ENCODE results near the gene TGIF1.

Gene TGIF1

GRCh38 chr18:3482258-3482657, 32.3 kb downstream of the TGIF1 start:
- DNase-seq (ENCODE audit: low read depth), result no peak

GRCh38 chr18:3485153-3486149, 35.5 kb downstream of the TGIF1 start:
- no peak for DNase-seq (ENCODE audit: low read depth)

GRCh38 chr18:3486512-3486911, 36.5 kb downstream of the TGIF1 start:
- no peak for DNase-seq (ENCODE audit: low read depth)

- DNase-seq (ENCODE audit: low read depth), result no peak
These were observed 39.5 kb downstream of the TGIF1 start for GRCh38 chr18:3489462-3489861.

- no peak for DNase-seq (ENCODE audit: low read depth)
These were observed 42.1 kb downstream of the TGIF1 start for GRCh38 chr18:3491981-3492555.

GRCh38 chr18:3492721-3493120, 42.7 kb downstream of the TGIF1 start:
- no peak for DNase-seq (ENCODE audit: low read depth)

- no peak for DNase-seq (ENCODE audit: low read depth)
These were observed 43.7 kb downstream of the TGIF1 start for GRCh38 chr18:3493501-3494244.

GRCh38 chr18:3494245-3494526, 44.2 kb downstream of the TGIF1 start:
- DNase-seq (ENCODE audit: low read depth), result no peak

- no peak for DNase-seq (ENCODE audit: low read depth)
These were observed 44.6 kb downstream of the TGIF1 start for GRCh38 chr18:3494569-3494968.

- DNase-seq (ENCODE audit: low read depth), result no peak
These were observed 45.9 kb downstream of the TGIF1 start for GRCh38 chr18:3495691-3496430.

- DNase-seq (ENCODE audit: low read depth), result no peak
These were observed 48.9 kb downstream of the TGIF1 start for GRCh38 chr18:3498698-3499471.

- no peak for DNase-seq (ENCODE audit: low read depth)
These were observed 49.5 kb downstream of the TGIF1 start for GRCh38 chr18:3499501-3499900.

GRCh38 chr18:3500016-3500415, 50.0 kb downstream of the TGIF1 start:
- no peak for DNase-seq (ENCODE audit: low read depth)

GRCh38 chr18:3502650-3503049, 52.7 kb downstream of the TGIF1 start:
- DNase-seq (ENCODE audit: low read depth), result no peak

- DNase-seq (ENCODE audit: low read depth), result no peak
These were observed 54.7 kb downstream of the TGIF1 start for GRCh38 chr18:3504637-3505036.

- DNase-seq (ENCODE audit: low read depth), result no peak
These were observed 58.9 kb downstream of the TGIF1 start for GRCh38 chr18:3508576-3509549.
